ENCODE results near the gene CA12. TPM values are rescaled to one million over a fixed set of nuclear protein-coding genes. Genes with fewer than 3 reads are reported as not detected.

The CA12 gene
- total and polyA plus RNA-seq, 5 donors, result 0.33 to 1.2 (median 0.75) TPM

- ATAC-seq, result no peak
- H3K4me1 ChIP-seq (ENCODE audit: control insufficient read depth, insufficient read depth, low read length), result no peaks in the 10 kb centered on the region
- H3K27me3 ChIP-seq (ENCODE audit: control insufficient read depth, insufficient read depth), result no peaks in the 10 kb centered on the region
- intact Hi-C loops (cut with DNase I), result loop anchor here in 1 of 4 donors (5.0 kb wide), 1 partner anchor 101 kb away; no protein-coding TSS in a partner anchor
- no peak overlapping the region for H3K4me3 ChIP-seq (ENCODE audit: low read length)
- no peak overlapping the region for H3K27ac ChIP-seq (ENCODE audit: low read length)
- no peaks in the 10 kb centered on the region for H3K9me3 ChIP-seq (ENCODE audit: control insufficient read depth, low read length)
- 76% methylated on average over 5 of the region's 5 CpGs for WGBS
- DNase-seq, result no peak
Observed at GRCh38 chr15:63388511-63388910, 6.9 kb upstream of the CA12 start.

DNA sequence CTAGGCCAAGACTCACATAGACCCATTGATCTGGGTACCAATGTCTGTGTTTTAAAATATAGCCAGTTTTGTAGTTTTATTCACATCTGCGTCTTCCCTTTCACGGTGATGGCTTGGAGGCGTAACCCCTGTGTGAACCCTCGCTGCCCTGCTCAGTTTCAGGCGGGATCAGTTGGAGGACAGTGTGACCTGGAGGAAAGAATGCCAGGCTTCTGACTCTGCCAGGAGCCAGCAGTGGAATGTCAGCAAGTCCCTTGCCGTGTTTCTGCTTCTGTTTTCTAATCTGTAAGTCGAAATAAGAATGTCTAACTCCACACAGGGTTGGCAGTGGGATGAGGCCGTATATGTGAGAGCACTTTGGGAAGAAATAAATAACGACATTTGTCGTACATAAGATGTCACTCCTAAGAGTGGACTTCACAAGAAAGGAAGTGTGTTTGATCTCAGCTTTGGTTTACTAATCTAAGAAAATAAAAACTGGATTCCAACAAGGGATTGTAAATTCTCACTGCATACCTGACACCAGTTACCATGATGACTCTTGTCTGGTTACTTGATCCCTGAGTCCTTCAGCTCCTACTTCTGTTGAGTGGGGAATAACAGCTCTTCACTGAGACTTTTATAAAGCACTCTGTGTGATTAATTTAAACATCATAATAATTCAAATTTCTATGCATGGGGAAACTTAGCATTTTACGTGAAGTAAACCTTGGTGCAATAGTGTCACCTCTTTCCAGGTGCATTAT lies 6.3 kb upstream of the CA12 start:
- Histone ChIP-seq H3K4me3 (ENCODE audit: low read length) (no peak overlapping the region), H3K9me3 (ENCODE audit: control insufficient read depth, low read length) (no peaks in the 10 kb centered on the region), H3K27me3 (ENCODE audit: control insufficient read depth, insufficient read depth) (no peaks in the 10 kb centered on the region), H3K27ac (ENCODE audit: low read length) (no peak overlapping the region), H3K4me1 (ENCODE audit: control insufficient read depth, insufficient read depth, low read length) (no peaks in the 10 kb centered on the region)
- 67% methylated on average over 11 of the region's 11 CpGs for WGBS
- ATAC-seq, result no peak
- intact Hi-C loops (cut with DNase I), result loop anchor here in 1 of 4 donors (5.0 kb wide), 1 partner anchor 101 kb away; no protein-coding TSS in a partner anchor
- DNase-seq, result no peak

DNA sequence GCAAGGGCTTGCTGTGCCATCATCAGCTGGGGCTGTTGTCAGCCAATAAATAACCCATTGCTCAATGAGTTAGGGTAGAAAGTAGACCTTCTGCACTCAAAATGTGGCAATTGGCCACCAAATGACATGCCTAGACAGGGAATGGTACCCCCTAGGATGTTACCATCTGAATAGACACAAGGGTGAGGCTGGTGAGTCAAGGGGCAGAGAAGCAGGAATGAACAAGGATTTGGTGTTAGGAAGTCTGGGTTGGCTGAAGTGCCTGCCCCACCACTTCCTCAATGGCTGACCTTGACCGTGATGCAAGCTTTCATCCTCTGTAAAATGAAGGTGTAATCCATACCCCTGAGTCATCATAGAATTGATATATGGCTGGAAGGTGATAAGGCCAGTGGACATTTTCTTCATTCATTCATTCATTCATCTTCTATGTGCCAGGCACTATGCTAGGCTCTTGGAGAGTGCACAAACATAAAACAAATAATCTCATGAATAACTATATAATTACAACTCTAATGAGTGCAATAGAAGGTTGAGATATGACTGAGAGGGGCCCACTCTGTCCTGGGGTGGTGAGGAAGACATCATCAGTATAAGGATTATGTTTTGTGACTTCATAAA lies 4.4 kb upstream of the CA12 start:
- WGBS, result 72% methylated on average over 1 of the region's 1 CpG

GRCh38 chr15:63384906-63385305 lies 3.3 kb upstream of the CA12 start:
- no peaks in the 10 kb centered on the region for H3K9me3 ChIP-seq (ENCODE audit: control insufficient read depth, low read length)
- no peaks in the 10 kb centered on the region for H3K27me3 ChIP-seq (ENCODE audit: control insufficient read depth, insufficient read depth)
- H3K4me1 ChIP-seq (ENCODE audit: control insufficient read depth, insufficient read depth, low read length), result no peaks in the 10 kb centered on the region
- WGBS, result 81% methylated on average over 2 of the region's 2 CpGs
- DNase-seq (no peak), ATAC-seq (no peak)
- intact Hi-C loops (cut with DNase I), result loop anchor here in 1 of 4 donors (5.0 kb wide), 1 partner anchor 98 kb away; no protein-coding TSS in a partner anchor
- H3K27ac ChIP-seq (ENCODE audit: low read length), result no peak overlapping the region
- H3K4me3 ChIP-seq (ENCODE audit: low read length), result no peak overlapping the region

More for the DNA sequence above, 4.4 kb upstream of the CA12 start:
- Histone ChIP-seq H3K27me3 (ENCODE audit: control insufficient read depth, insufficient read depth) (no peaks in the 10 kb centered on the region), H3K4me3 (ENCODE audit: low read length) (no peak overlapping the region), H3K9me3 (ENCODE audit: control insufficient read depth, low read length) (no peaks in the 10 kb centered on the region), H3K27ac (ENCODE audit: low read length) (no peak overlapping the region), H3K4me1 (ENCODE audit: control insufficient read depth, insufficient read depth, low read length) (no peaks in the 10 kb centered on the region)
- intact Hi-C loops (cut with DNase I), result loop anchor here in 1 of 4 donors (5.0 kb wide), 1 partner anchor 99 kb away; no protein-coding TSS in a partner anchor
- DNase-seq, result no peak
- ATAC-seq, result no peak

DNA sequence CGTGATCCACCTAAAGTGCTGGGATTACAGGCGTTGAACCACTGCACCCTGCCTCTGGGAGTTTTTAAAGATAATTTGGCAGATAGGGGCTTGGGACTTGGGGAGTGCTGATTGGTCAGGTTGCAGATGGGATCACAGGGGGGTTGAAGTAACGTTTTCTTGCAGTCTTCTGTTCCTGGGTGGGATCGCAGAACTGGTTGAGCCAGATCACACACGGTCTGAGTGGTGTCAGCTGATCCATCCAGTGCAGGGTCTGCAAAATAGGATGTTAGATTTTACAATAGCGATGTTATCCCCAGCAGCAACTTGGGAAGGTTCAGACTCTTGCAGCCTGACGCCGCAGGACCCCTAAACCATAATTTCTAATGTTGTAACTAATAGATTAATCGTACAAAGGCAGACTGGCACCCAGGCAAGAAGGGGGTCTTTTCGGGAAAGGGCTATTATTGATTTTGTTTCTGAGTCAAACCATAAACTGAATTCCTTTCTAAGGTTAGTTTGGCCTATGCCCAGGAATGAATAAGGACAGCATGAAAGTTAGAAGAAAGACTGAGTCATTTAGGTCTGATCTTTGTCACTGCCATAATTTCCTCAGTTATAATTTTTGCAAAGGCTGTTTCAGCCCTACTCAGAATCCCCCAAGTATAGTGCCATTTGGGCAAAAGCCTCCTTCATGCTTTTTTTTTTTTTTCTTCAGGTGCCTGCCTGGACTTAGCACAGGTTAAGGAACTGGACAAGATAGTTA lies 1.5 kb upstream of the CA12 start:
- Histone ChIP-seq H3K27me3 (ENCODE audit: control insufficient read depth, insufficient read depth) (no peaks in the 10 kb centered on the region), H3K27ac (ENCODE audit: low read length) (no peak overlapping the region), H3K4me3 (ENCODE audit: low read length) (no peak overlapping the region), H3K4me1 (ENCODE audit: control insufficient read depth, insufficient read depth, low read length) (no peaks in the 10 kb centered on the region), H3K9me3 (ENCODE audit: control insufficient read depth, low read length) (no peaks in the 10 kb centered on the region)
- 93% methylated on average over 10 of the region's 10 CpGs for WGBS
- no peak for DNase-seq
- intact Hi-C loops (cut with DNase I), result no loop called here
- ATAC-seq, result no peak

DNA sequence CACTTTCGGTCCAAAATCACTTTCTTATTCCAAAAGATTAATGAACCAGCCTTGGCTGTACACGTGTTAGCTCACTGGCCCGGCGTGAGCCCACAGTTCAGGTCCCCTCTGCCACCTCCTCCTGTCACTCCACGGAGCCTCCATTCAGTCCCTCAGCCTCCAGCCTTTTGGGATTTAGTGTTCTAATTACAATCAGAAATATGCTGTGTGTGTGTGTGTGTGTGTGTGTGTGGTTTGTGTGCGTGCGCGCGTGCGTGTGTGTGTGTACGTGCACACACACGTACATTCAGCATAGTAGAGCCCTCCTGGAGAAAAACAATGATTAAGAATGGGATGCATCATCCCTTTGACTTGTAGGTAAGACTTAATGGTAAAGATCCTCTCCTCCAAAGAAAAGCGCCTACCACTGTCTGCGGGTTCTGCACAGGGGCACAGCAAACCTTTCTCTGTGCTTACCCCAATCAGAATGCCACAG lies 801 bp downstream of the CA12 start:
- 71% methylated on average over 14 of the region's 14 CpGs for WGBS
- ATAC-seq (no peak), DNase-seq (no peak)
- Histone ChIP-seq H3K4me1 (ENCODE audit: control insufficient read depth, insufficient read depth, low read length) (no peaks in the 10 kb centered on the region), H3K4me3 (ENCODE audit: low read length) (peak overlapping the region; percentile 51), H3K9me3 (ENCODE audit: control insufficient read depth, low read length) (no peaks in the 10 kb centered on the region), H3K27ac (ENCODE audit: low read length) (no peak overlapping the region), H3K27me3 (ENCODE audit: control insufficient read depth, insufficient read depth) (no peaks in the 10 kb centered on the region)
- intact Hi-C loops (cut with DNase I), result no loop called here

DNA sequence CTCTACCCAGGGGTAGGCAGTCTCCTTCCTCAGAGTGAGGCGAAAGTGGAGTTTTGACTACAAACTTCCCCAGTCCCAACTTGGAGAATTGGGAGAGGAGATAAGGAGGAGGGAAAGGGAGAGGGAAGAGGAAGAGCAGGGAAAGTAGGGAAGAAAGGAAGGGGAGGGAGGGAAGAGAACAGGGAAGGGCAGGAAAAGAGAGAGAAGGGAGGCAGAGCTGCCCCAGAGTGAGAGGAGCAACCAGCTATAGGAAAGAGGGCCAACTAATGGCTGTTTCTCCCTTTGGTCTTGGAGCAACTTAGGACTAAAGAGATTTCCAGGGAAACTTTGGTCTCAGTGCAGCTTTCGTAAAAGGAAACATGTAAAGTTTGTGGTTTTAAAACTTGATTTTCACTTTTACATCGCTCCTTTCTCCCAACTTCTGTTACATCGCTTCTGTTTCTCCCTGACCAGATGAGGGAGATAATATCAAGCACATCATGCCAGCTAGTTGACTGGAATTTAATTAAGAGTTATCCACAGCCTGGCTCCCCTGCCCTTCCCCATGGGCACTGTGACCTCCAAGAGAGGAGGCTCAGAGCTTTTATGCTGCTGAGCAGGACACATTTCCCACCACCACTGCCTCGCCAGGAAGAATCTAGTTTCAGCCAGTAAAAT lies 1.4 kb downstream of the CA12 start:
- WGBS, result 63% methylated on average over 5 of the region's 5 CpGs
- no peaks in the 10 kb centered on the region for H3K27me3 ChIP-seq (ENCODE audit: control insufficient read depth, insufficient read depth)
- no peak overlapping the region for H3K27ac ChIP-seq (ENCODE audit: low read length)
- no peaks in the 10 kb centered on the region for H3K4me1 ChIP-seq (ENCODE audit: control insufficient read depth, insufficient read depth, low read length)
- peak in 1 of 3 donors; percentile 28 for DNase-seq
- intact Hi-C loops (cut with DNase I), result no loop called here
- H3K9me3 ChIP-seq (ENCODE audit: control insufficient read depth, low read length), result no peaks in the 10 kb centered on the region
- H3K4me3 ChIP-seq (ENCODE audit: low read length), result no peak overlapping the region
- ATAC-seq, result no peak

- 85% methylated on average over 2 of the region's 2 CpGs for WGBS
- ATAC-seq (no peak), DNase-seq (no peak)
- no peak overlapping the region for H3K4me3 ChIP-seq (ENCODE audit: low read length)
- no peaks in the 10 kb centered on the region for H3K9me3 ChIP-seq (ENCODE audit: control insufficient read depth, low read length)
- H3K4me1 ChIP-seq (ENCODE audit: control insufficient read depth, insufficient read depth, low read length), result peaks cover 4% of the 10 kb centered on the region
- H3K27ac ChIP-seq (ENCODE audit: low read length), result no peak overlapping the region
- H3K27me3 ChIP-seq (ENCODE audit: control insufficient read depth, insufficient read depth), result no peaks in the 10 kb centered on the region
- intact Hi-C loops (cut with DNase I), result no loop called here
Observed at GRCh38 chr15:63379492-63380150, 2.0 kb downstream of the CA12 start.

DNA sequence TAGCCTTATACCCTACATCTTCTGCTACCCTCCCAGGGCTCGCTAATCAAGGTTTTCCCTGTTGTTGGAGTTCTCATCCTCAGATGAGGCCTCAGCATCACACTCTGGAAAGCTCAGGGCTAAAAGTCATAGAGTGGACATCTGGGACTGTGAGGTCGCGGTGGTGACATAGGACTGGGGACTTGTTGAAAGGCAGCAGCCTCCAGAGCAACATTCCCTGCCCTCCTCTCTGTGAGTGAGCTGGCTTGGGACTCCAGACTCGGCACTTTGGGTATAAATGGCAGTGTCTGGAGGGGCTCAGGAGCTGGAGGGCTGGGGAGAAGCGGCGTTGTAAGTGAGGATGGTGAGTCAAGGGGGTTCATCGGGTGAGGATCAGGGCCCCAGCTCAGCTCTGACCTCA lies 2.7 kb downstream of the CA12 start:
- Histone ChIP-seq H3K4me1 (ENCODE audit: control insufficient read depth, insufficient read depth, low read length) (peaks cover 6% of the 10 kb centered on the region), H3K27me3 (ENCODE audit: control insufficient read depth, insufficient read depth) (no peaks in the 10 kb centered on the region)
- ATAC-seq, result no peak

More for the DNA sequence above, 2.7 kb downstream of the CA12 start:
- WGBS, result 85% methylated on average over 7 of the region's 7 CpGs
- Histone ChIP-seq H3K27ac (ENCODE audit: low read length) (no peak overlapping the region), H3K4me3 (ENCODE audit: low read length) (no peak overlapping the region), H3K9me3 (ENCODE audit: control insufficient read depth, low read length) (no peaks in the 10 kb centered on the region)
- DNase-seq, result no peak
- intact Hi-C loops (cut with DNase I), result no loop called here

All from right cardiac atrium (tissue), 5 donors.